ENCODE results near the gene SORCS2. TPM values are rescaled to one million over a fixed set of nuclear protein-coding genes. Genes with fewer than 3 reads are reported as not detected.

The SORCS2 gene
- total and polyA plus RNA-seq, 2 of the 13 experiments (the other 11 are each of a cell fraction or from before 2014, with no cell fraction given), result 0.82 to 1.0 TPM

DNA sequence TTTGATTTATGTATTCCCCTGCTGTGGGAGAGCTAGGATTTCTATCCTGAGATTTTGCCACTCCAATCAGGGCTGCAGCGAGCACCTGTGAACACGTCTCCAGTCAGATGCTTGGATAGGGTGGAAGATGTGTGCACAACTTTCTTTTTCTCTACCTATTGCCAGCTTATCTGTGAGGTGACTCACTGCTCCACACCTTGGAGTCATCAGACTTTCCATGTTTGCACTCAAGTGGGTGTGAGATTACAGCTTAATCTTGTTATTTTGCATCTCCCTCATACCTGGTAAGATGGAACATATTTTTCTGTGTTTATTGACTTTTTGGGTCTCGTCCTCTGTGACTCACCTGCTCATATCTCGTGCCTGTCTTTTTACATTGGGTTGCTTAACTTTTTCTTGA, 210.2 kb downstream of the SORCS2 start (continued):
- TF ChIP-seq, protein P1, sequence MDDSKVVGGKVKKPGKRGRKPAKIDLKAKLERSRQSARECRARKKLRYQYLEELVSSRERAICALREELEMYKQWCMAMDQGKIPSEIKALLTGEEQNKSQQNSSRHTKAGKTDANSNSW (CRISPR knock-in tag; IDR thresholded peaks at IDR 0.05; ENCODE audit: borderline replicate concordance), result no peak
- no peak for TF ChIP-seq ZNF572 (CRISPR knock-in tag; IDR thresholded peaks at IDR 0.05)
- TF ChIP-seq EZH2 (conservative IDR thresholded peaks at IDR 0.05; ENCODE audit: low read depth, low read length), result no peak

GRCh38 chr4:7403001-7403400, 210.7 kb downstream of the SORCS2 start:
- Histone ChIP-seq H3K4me1 (ENCODE audit: insufficient read depth, low read length) (no peaks in the 10 kb centered on the region), H2AFZ (ENCODE audit: low read length) (no peak overlapping the region), H3K27me3 (ENCODE audit: control insufficient read depth in 1 of 2, insufficient read depth in 2 of 2, low read length in 2 of 2) (peaks cover 0 to 9% of the 10 kb centered on the region in 2 experiments; a peak in 2 of 5 replicates), H3K27ac (ENCODE audit: extremely low read length, insufficient read depth, low read length) (no peak overlapping the region), H3K9ac (ENCODE audit: insufficient read depth, low read depth, low read length) (no peak overlapping the region), H3K79me2 (ENCODE audit: insufficient read depth, low read length) (no peaks in the 10 kb centered on the region), H3K4me2 (ENCODE audit: low read depth, low read length) (no peak overlapping the region), H4K20me1 (ENCODE audit: insufficient read depth, low read length) (no peaks in the 10 kb centered on the region), H3K36me3 (replicated peaks in 1 of 2; ENCODE audit: control insufficient read depth in 1 of 2, insufficient read depth in 2 of 2, low read length in 2 of 2) (no peaks in the 10 kb centered on the region), H3K4me3 (replicated peaks in 1 of 3; ENCODE audit: insufficient read depth in 1 of 3, low read depth in 2 of 3, low read length in 3 of 3) (no peak overlapping the region), H3K9me3 (ENCODE audit: low read length) (peaks cover 2% of the 10 kb centered on the region; the same call in 1 of the 2 replicates)
- WGBS (ENCODE audit: low lambda C conversion rate), result 0% methylated on average over 3 of the region's 3 CpGs
- intact Hi-C loops (cut with micrococcal nuclease; ENCODE audit: unreplicated experiment) (no loop called here), in situ Hi-C loops (cut with HindIII; ENCODE audit: extremely low pct_ligation_motif_present, low pct_unique_long_range_greater_than_20kb) (no loop called here)
- no peak for DNase-seq (ENCODE audit: low spot score)
- BruUV-seq (replicated peaks), result no TSS peak
- no peak for FAIRE-seq
- POLR2A ChIA-PET, result no interaction called here
- CTCF ChIA-PET (ENCODE audit: low intra/inter-chr PET ratio, low total read pairs), result no interaction called here
- no peak for ATAC-seq
- no peak for TF ChIP-seq ZNF260 (CRISPR knock-in tag; IDR thresholded peaks at IDR 0.05; ENCODE audit: borderline replicate concordance, low read depth)
- no peak for TF ChIP-seq HNF4A (CRISPR knock-in tag; IDR thresholded peaks at IDR 0.05)
- no peak for TF ChIP-seq ZNF326 (CRISPR knock-in tag; IDR thresholded peaks at IDR 0.05; ENCODE audit: borderline replicate concordance)
- TF ChIP-seq, protein P2, sequence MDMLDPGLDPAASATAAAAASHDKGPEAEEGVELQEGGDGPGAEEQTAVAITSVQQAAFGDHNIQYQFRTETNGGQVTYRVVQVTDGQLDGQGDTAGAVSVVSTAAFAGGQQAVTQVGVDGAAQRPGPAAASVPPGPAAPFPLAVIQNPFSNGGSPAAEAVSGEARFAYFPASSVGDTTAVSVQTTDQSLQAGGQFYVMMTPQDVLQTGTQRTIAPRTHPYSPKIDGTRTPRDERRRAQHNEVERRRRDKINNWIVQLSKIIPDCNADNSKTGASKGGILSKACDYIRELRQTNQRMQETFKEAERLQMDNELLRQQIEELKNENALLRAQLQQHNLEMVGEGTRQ (IDR thresholded peaks at IDR 0.05; ENCODE audit: low read depth, low read length), result no peak
- TF ChIP-seq, protein P2 (CRISPR knock-in tag; IDR thresholded peaks at IDR 0.05; ENCODE audit: borderline replicate concordance), result no peak
- TF ChIP-seq, protein P3, sequence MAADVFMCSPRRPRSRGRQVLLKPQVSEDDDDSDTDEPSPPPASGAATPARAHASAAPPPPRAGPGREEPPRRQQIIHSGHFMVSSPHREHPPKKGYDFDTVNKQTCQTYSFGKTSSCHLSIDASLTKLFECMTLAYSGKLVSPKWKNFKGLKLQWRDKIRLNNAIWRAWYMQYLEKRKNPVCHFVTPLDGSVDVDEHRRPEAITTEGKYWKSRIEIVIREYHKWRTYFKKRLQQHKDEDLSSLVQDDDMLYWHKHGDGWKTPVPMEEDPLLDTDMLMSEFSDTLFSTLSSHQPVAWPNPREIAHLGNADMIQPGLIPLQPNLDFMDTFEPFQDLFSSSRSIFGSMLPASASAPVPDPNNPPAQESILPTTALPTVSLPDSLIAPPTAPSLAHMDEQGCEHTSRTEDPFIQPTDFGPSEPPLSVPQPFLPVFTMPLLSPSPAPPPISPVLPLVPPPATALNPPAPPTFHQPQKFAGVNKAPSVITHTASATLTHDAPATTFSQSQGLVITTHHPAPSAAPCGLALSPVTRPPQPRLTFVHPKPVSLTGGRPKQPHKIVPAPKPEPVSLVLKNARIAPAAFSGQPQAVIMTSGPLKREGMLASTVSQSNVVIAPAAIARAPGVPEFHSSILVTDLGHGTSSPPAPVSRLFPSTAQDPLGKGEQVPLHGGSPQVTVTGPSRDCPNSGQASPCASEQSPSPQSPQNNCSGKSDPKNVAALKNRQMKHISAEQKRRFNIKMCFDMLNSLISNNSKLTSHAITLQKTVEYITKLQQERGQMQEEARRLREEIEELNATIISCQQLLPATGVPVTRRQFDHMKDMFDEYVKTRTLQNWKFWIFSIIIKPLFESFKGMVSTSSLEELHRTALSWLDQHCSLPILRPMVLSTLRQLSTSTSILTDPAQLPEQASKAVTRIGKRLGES (CRISPR knock-in tag; IDR thresholded peaks at IDR 0.05; ENCODE audit: borderline replicate concordance), result no peak
- TF ChIP-seq MBNL3 (CRISPR knock-in tag; conservative IDR thresholded peaks at IDR 0.05), result no peak
- TF ChIP-seq KLF12 (CRISPR knock-in tag; IDR thresholded peaks at IDR 0.05; ENCODE audit: borderline replicate concordance), result no peak
- TF ChIP-seq, protein P4, sequence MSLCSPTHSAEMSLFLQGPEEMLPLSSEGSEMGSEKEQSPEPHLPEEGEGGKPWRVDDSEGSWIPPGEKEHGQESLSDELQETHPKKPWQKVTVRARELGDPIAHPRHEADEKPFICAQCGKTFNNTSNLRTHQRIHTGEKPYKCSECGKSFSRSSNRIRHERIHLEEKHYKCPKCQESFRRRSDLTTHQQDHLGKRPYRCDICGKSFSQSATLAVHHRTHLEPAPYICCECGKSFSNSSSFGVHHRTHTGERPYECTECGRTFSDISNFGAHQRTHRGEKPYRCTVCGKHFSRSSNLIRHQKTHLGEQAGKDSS (CRISPR knock-in tag; IDR thresholded peaks at IDR 0.05; ENCODE audit: borderline replicate concordance, low read depth), result no peak
- TF ChIP-seq KDM1A (CRISPR knock-in tag; IDR thresholded peaks at IDR 0.05), result no peak
- TF ChIP-seq ZNF383 (CRISPR knock-in tag; IDR thresholded peaks at IDR 0.05; ENCODE audit: borderline replicate concordance), result no peak
- TF ChIP-seq HMG20B (CRISPR knock-in tag; conservative IDR thresholded peaks at IDR 0.05), result no peak
- TF ChIP-seq FOXA3 (CRISPR knock-in tag; IDR thresholded peaks at IDR 0.05), result no peak
- no peak for TF ChIP-seq ZNF251 (CRISPR knock-in tag; IDR thresholded peaks at IDR 0.05)
- no peak for TF ChIP-seq ARNT2 (CRISPR knock-in tag; IDR thresholded peaks at IDR 0.05; ENCODE audit: low read depth)
- no peak for TF ChIP-seq ZNF350 (CRISPR knock-in tag; IDR thresholded peaks at IDR 0.05; ENCODE audit: borderline replicate concordance, low read depth)
